K562 (cell line): ENCODE results near the gene DPT. TPM values are rescaled to one million over a fixed set of nuclear protein-coding genes. Genes with fewer than 3 reads are reported as not detected.

Experiments used
- ATAC-seq: fragments of 200-7000 bp; cut with Tn5 transposase; 3 replicates; pipeline ENCODE4 v1.9.1; 2020; ENCODE audit warnings: moderate library complexity
- BruUV-seq: library from RNA; stranded (reverse); fragments of 400-500 nt; replicated peaks from 2 replicates; lab custom pipeline; 2021; lab: Mats Ljungman, UMichigan
- CTCF ChIA-PET: fragments of 300-600 bp; formaldehyde crosslinking; extraction: SDS; loops from one replicate; lab custom pipeline; 2021; ENCODE audit warnings: low intra/inter-chr PET ratio; lab: Yijun Ruan, JAX
- POLR2A ChIA-PET: fragments of 300-600, 350-650 bp; sonication (Branson Sonifier 250); formaldehyde crosslinking; extraction: SDS; loops from one replicate; lab custom pipeline; 2021; ENCODE audit warnings: antibody characterized with exemption, inconsistent platforms; lab: Yijun Ruan, JAX
- DNase-seq, 4 experiments: peaks; one replicate each; pipeline versions ENCODE4 v3.0.0 to v3.0.0-alpha.2; 2011 to 2018; ENCODE audit warnings: low spot score in 3 of 4, mixed read lengths in 3 of 4; ENCODE audit errors: extremely low read depth in 1 of 4
- FAIRE-seq: peaks from 2 replicates; lab custom pipeline; 2011; peaks lifted over from hg19 to GRCh38; lab: Jason Lieb, UNC
- H2AFZ ChIP-seq: 2 replicates; pipeline ENCODE4 v1.6.0; 2011; ENCODE audit warnings: low read depth, low read length, control low read depth, inconsistent platforms
- H3K27ac ChIP-seq: fragments of 200-600 bp; 3 replicates; pipeline ENCODE4 v1.8.0; 2011; ENCODE audit warnings: low read depth, mild to moderate bottlenecking, control low read depth, inconsistent platforms, low read length, moderate library complexity, mixed read lengths; ENCODE audit errors: extremely low read depth
- H3K27me3 ChIP-seq, 2 experiments: fragments of 300-600 bp in 1 of 2; 2 replicates in 1 of 2; 3 replicates in 1 of 2; pipeline versions ENCODE4 v1.6.0 to v1.8.0; 2011; ENCODE audit warnings: inconsistent platforms in 2 of 2, low read length in 2 of 2, mild to moderate bottlenecking in 1 of 2, mixed read lengths in 1 of 2, moderate library complexity in 1 of 2; ENCODE audit not compliant: control insufficient read depth in 2 of 2, insufficient read depth in 2 of 2
- H3K36me3 ChIP-seq: fragments of 300-600 bp; 3 replicates; pipeline ENCODE4 v1.8.0; 2011; ENCODE audit warnings: mild to moderate bottlenecking, low read length, inconsistent platforms; ENCODE audit not compliant: control insufficient read depth, insufficient read depth
- H3K4me1 ChIP-seq, 2 experiments: fragments of 200-600 bp in 1 of 2; replicated peaks in 1 of 2; 2 replicates in 1 of 2; 3 replicates in 1 of 2; pipeline versions ENCODE4 v1.5.1 to v1.8.0; 2011; ENCODE audit warnings: inconsistent platforms in 2 of 2, low read length in 2 of 2, mild to moderate bottlenecking in 1 of 2, mixed read lengths in 1 of 2, moderate library complexity in 1 of 2; ENCODE audit not compliant: control insufficient read depth in 2 of 2, insufficient read depth in 2 of 2
- H3K4me2 ChIP-seq: 2 replicates; pipeline ENCODE4 v1.6.1; 2011; ENCODE audit warnings: low read length, control low read depth, inconsistent platforms, mixed read lengths; ENCODE audit not compliant: insufficient read depth
- H3K4me3 ChIP-seq: fragments of 200-600 bp; sonication (generic), shearing (Covaris generic); 2 replicates; pipeline ENCODE4 v1.5.1; 2016; ENCODE audit warnings: control low read depth, inconsistent platforms
- H3K79me2 ChIP-seq: fragments of 200-600 bp; 3 replicates; pipeline ENCODE4 v1.8.0; 2011; ENCODE audit warnings: low read length, inconsistent platforms; ENCODE audit not compliant: control insufficient read depth, insufficient read depth
- H3K9ac ChIP-seq, 2 experiments: 2 replicates each; pipeline versions ENCODE4 v1.6.0 to v1.6.1; 2011; ENCODE audit warnings: low read depth in 2 of 2, low read length in 2 of 2, control low read depth in 1 of 2, inconsistent platforms in 1 of 2, mild to moderate bottlenecking in 1 of 2, mixed read lengths in 1 of 2; ENCODE audit not compliant: insufficient read depth in 1 of 2
- H3K9me1 ChIP-seq: one replicate; pipeline ENCODE4 v1.6.0; 2011; ENCODE audit warnings: inconsistent platforms, mild to moderate bottlenecking, low read length, moderate library complexity; ENCODE audit not compliant: control insufficient read depth, insufficient read depth
- H3K9me3 ChIP-seq: replicated peaks from 2 replicates; pipeline ENCODE4 v1.5.1; 2011; ENCODE audit warnings: low read depth, low read length, inconsistent platforms; ENCODE audit not compliant: control insufficient read depth, insufficient read depth
- H4K20me1 ChIP-seq: replicated peaks from 2 replicates; pipeline ENCODE4 v1.6.1; 2011; ENCODE audit warnings: low read length, inconsistent platforms, mixed read lengths; ENCODE audit not compliant: control insufficient read depth, insufficient read depth
- ESRRB ChIP-seq: fragments of 250-450 bp; sonication (Bioruptor Pico); IDR thresholded peaks from 2 replicates; pipeline ENCODE4 v1.5.0; 2020; ENCODE audit warnings: mild to moderate bottlenecking, moderate library complexity, borderline replicate concordance
- ETV6 ChIP-seq, 3 experiments: fragments of 150-350 bp in 1 of 3; sonication (generic) in 1 of 3; formaldehyde crosslinking in 1 of 3; IDR thresholded peaks; 2 replicates each; pipeline versions ENCODE4 v1.6.1 to v1.8.0; 2014 to 2022; ENCODE audit warnings: borderline replicate concordance in 2 of 3, low read depth in 2 of 3, antibody characterized with exemption in 1 of 3, low read length in 1 of 3, mild to moderate bottlenecking in 1 of 3, missing genetic modification reagents in 1 of 3
- HNRNPH1 ChIP-seq: fragments of 200-400 bp; formaldehyde crosslinking; optimal IDR thresholded peaks from 2 replicates; pipeline ENCODE3; 2017; ENCODE audit warnings: low read depth, mild to moderate bottlenecking, low read length, moderate library complexity
- JUND ChIP-seq, 2 experiments: IDR thresholded peaks; 2 replicates in 1 of 2; 3 replicates in 1 of 2; pipeline ENCODE4 v1.6.1; 2011; ENCODE audit warnings: borderline replicate concordance in 2 of 2, low read depth in 2 of 2, low read length in 2 of 2, improper control_type of control experiment in 1 of 2, missing biosample characterization in 1 of 2, missing genetic modification characterization in 1 of 2, missing genetic modification reagents in 1 of 2
- KDM4B ChIP-seq, 2 experiments: fragments of 450-650 bp in 1 of 2; sonication (generic) in 1 of 2; IDR thresholded peaks; 2 replicates each; pipeline ENCODE4 v1.6.1; 2016 to 2017; ENCODE audit warnings: borderline replicate concordance in 2 of 2, antibody characterized with exemption in 1 of 2, low read depth in 1 of 2, mild to moderate bottlenecking in 1 of 2
- MCM5 ChIP-seq: fragments of 450-650 bp; IDR thresholded peaks from 2 replicates; pipeline ENCODE4 v1.6.1; 2016; ENCODE audit warnings: low read depth
- MTA3 ChIP-seq: fragments of 450-650 bp; formaldehyde crosslinking; IDR thresholded peaks from 2 replicates; pipeline ENCODE4 v1.6.1; 2017; ENCODE audit warnings: mild to moderate bottlenecking, borderline replicate concordance
- MYC ChIP-seq, 2 experiments: fragments of 250-450 bp in 1 of 2; sonication (Bioruptor Pico) in 1 of 2; IDR thresholded peaks; 2 replicates each; pipeline versions ENCODE4 v1.5.1 to v1.6.1; 2012 to 2021; ENCODE audit warnings: low read depth in 2 of 2, borderline replicate concordance in 1 of 2, improper control_type of control experiment in 1 of 2, low read length in 1 of 2, mild to moderate bottlenecking in 1 of 2, moderate library complexity in 1 of 2
- SAP30 ChIP-seq: fragments of 200-600 bp; sonication (generic); IDR thresholded peaks from 2 replicates; pipeline ENCODE4 v1.6.1; 2012; ENCODE audit warnings: borderline replicate concordance, low read depth, mild to moderate bottlenecking, moderate library complexity, low read length, control low read depth, inconsistent platforms; ENCODE audit not compliant: insufficient read depth, poor library complexity, severe bottlenecking
- SIX5 ChIP-seq, 2 experiments: IDR thresholded peaks; 2 replicates each; pipeline ENCODE4 v1.6.1; 2011; ENCODE audit warnings: low read length in 2 of 2, borderline replicate concordance in 1 of 2, low read depth in 1 of 2, mild to moderate bottlenecking in 1 of 2, moderate library complexity in 1 of 2; ENCODE audit not compliant: insufficient read depth in 1 of 2
- ZBTB7A ChIP-seq: IDR thresholded peaks from 2 replicates; pipeline ENCODE4 v1.6.1; 2011; ENCODE audit warnings: low read depth, mild to moderate bottlenecking, low read length, moderate library complexity, borderline replicate concordance; ENCODE audit not compliant: control insufficient read depth
- ZMIZ1 ChIP-seq, 2 experiments: fragments of 150-350 bp in 1 of 2; IDR thresholded peaks; 2 replicates each; pipeline ENCODE4 v1.6.1; 2012 to 2016; ENCODE audit warnings: low read depth in 2 of 2, low read length in 2 of 2, mild to moderate bottlenecking in 1 of 2, moderate library complexity in 1 of 2
- ZNF445 ChIP-seq: fragments of 250-450 bp; sonication (Bioruptor Pico); IDR thresholded peaks from 2 replicates; pipeline ENCODE4 v1.4.0; 2020; ENCODE audit warnings: low read depth, mild to moderate bottlenecking, moderate library complexity
- ZNF449 ChIP-seq: fragments of 250-450 bp; sonication (Bioruptor Pico); IDR thresholded peaks from 2 replicates; pipeline ENCODE4 v1.8.0; 2022; ENCODE audit warnings: moderate library complexity, mild to moderate bottlenecking, inconsistent platforms
- ZNF644 ChIP-seq: fragments of 200-800 bp; sonication (Bioruptor generic); IDR thresholded peaks from 2 replicates; pipeline ENCODE4 v1.6.1; 2016; ENCODE audit warnings: low read depth, missing genetic modification characterization, missing compliant biosample characterization
- ZNF764 ChIP-seq: fragments of 250-450 bp; sonication (Bioruptor Pico); IDR thresholded peaks from 2 replicates; pipeline ENCODE4 v1.4.0; 2020; ENCODE audit warnings: low read depth, mild to moderate bottlenecking, moderate library complexity
- WGBS: fragments of 100-300 bp; shearing (Covaris generic); methylation state at CpG from one replicate; pipeline ENCODE4 v1.1.6; 2016; ENCODE audit warnings: low coverage, mixed read lengths; ENCODE audit not compliant: insufficient coverage; ENCODE audit errors: missing lambda C conversion rate; 5-methylcytosine and 5-hydroxymethylcytosine counted together
- in situ Hi-C: fragments of 300-500 bp; cut with MboI; formaldehyde crosslinking; loops from 4 replicates; pipeline ENCODE4 v1.15.0; 2018; ENCODE audit warnings: inconsistent platforms, mixed read lengths
- intact Hi-C: fragments of 100-400 bp; cut with micrococcal nuclease; formaldehyde crosslinking; loops from 2 replicates; pipeline ENCODE4 v1.14.2; 2022
- polyA plus RNA-seq, 8 experiments: library from polyadenylated mRNA; depleted of rRNA in 4 of 8; stranded (reverse) in 5 of 8; unstranded in 3 of 8; fragments of >200 nt; fragmentation: Nextera tagmentation in 2 of 8; fragmentation: Illumina TruSeq in 1 of 8; extraction: Ambion mirVana in 2 of 8; extraction: Trizol in 1 of 8; gene quantifications; 2 replicates each; pipeline versions ENCODE4 v1.2.1 to v1.2.3, GENCODE V29; 2011 to 2014; ENCODE audit warnings: inconsistent platforms in 1 of 8, missing spikeins in 1 of 8
- total RNA-seq, 7 experiments: library from RNA; depleted of rRNA in 6 of 7; stranded (reverse); fragments of >200 nt in 6 of 7; fragmentation: Illumina TruSeq in 2 of 7; extraction: Trizol in 2 of 7; gene quantifications; 2 replicates each; pipeline versions ENCODE4 v1.2.1 to v1.2.3, GENCODE V29; 2011 to 2021; ENCODE audit warnings: low replicate concordance in 1 of 7

The DPT gene
- total and polyA plus RNA-seq, 9 of the 15 experiments (the other 6 are each of a cell fraction or from before 2014, with no cell fraction given), result not detected

- no TSS peak for BruUV-seq
- no peaks in the 10 kb centered on the region; a peak in 1 of 5 replicates for H3K27me3 ChIP-seq
- no peak for FAIRE-seq
- H3K9ac ChIP-seq, result no peak overlapping the region
- intact Hi-C loops (no loop called here), in situ Hi-C loops (no loop called here)
- no peak overlapping the region for H3K4me2 ChIP-seq
- ATAC-seq, result no peak
- no peaks in the 10 kb centered on the region for H3K4me1 ChIP-seq
- no peak overlapping the region for H3K27ac ChIP-seq
- no peaks in the 10 kb centered on the region for H3K9me3 ChIP-seq
- CTCF ChIA-PET, result no interaction called here
- H4K20me1 ChIP-seq, result no peaks in the 10 kb centered on the region
- DNase-seq, result no peak
- WGBS, result 4% methylated on average over 2 of the region's 2 CpGs
- no peaks in the 10 kb centered on the region for H3K79me2 ChIP-seq
- no peaks in the 10 kb centered on the region for H3K36me3 ChIP-seq
- no peaks in the 10 kb centered on the region for H3K9me1 ChIP-seq
- H3K4me3 ChIP-seq, result no peak overlapping the region
- POLR2A ChIA-PET, result no interaction called here
- H2AFZ ChIP-seq, result no peak overlapping the region
- TF ChIP-seq ESRRB (CRISPR knock-in tag) (no peak), ZNF449 (CRISPR knock-in tag) (no peak), ZNF644 (no peak), MTA3 (no peak), KDM4B (IDR thresholded peaks at IDR 0.05; ENCODE audit: borderline replicate concordance in 2 of 2, low read depth in 1 of 2) (no peak), ZNF764 (CRISPR knock-in tag) (no peak), HNRNPH1 (no peak), ETV6 (IDR thresholded peaks at IDR 0.05; ENCODE audit: borderline replicate concordance in 1 of 2, low read depth in 2 of 2, low read length in 1 of 2) (no peak), ETV6 (CRISPR knock-in tag; IDR thresholded peaks at IDR 0.05; ENCODE audit: borderline replicate concordance) (no peak), ZBTB7A (no peak), JUND (IDR thresholded peaks at IDR 0.05; ENCODE audit: borderline replicate concordance, low read depth, low read length) (no peak), JUND (tag; IDR thresholded peaks at IDR 0.05; ENCODE audit: borderline replicate concordance, low read depth, low read length) (no peak), ZNF445 (CRISPR knock-in tag) (no peak), MYC (IDR thresholded peaks at IDR 0.05; ENCODE audit: low read depth, low read length) (no peak), MYC (CRISPR knock-in tag; IDR thresholded peaks at IDR 0.05; ENCODE audit: borderline replicate concordance, low read depth) (no peak), MCM5 (no peak), SAP30 (no peak), SIX5 (IDR thresholded peaks at IDR 0.05; ENCODE audit: borderline replicate concordance in 1 of 2, insufficient read depth in 1 of 2, low read depth in 1 of 2, low read length in 2 of 2) (no peak), ZMIZ1 (IDR thresholded peaks at IDR 0.05; ENCODE audit: low read depth in 2 of 2, low read length in 2 of 2) (no peak)
Measured at GRCh38 chr1:168689327-168689657, 39.7 kb downstream of the DPT start.
